Heart right ventricle (tissue), 12 donors: ENCODE measurements around the gene RGN. TPM values are rescaled to one million over a fixed set of nuclear protein-coding genes. Genes with fewer than 3 reads are reported as not detected.

Source experiments
- polyA plus RNA-seq, 2 donors: library from polyadenylated mRNA; stranded (reverse); fragments of 200-250 nt; gene quantifications; one replicate each; pipeline ENCODE4 v1.2.3, GENCODE V29; 2013
- total RNA-seq, 10 donors: library from RNA; stranded (reverse); fragmentation: NEBNext Ultra II Directional in 3 of 10; extraction: Animal tissue kit (Norgen Biotek cat#: 25700) in 3 of 10; gene quantifications; one replicate each; pipeline versions ENCODE4 v1.2.1 to v1.2.4, GENCODE V29; 2021 to 2023
- donor health status: ischemic (EF 13 %, LVEDD 7.1; RV severe dilation, severe dysfunction).
- donor health status: healthy with polysubstance abuse.
- donor health status: DM: no; HTN: yes; CAD: no.
- donor health status: DM: no; HTN: no; CAD: no.
- donor health status: ischemic (EF 25% LVEDD 6.9; RV normal size, moderate dysfunction).
- donor health status: ischemic (EF 25% LVEDD 5.7; RV mildly dilated, moderate dysfunction).
- donor health status: healthy.
- donor health status: nonischemic (EF 11% LVEDD 7.7; RV severe dilation, severe dysfunction).
- donor health status: DM: yes; HTN: yes; CAD: no.
- donor health status: PGD.
- donor health status: ischemic (EF 29% LVEDD 5.4; RV normal size, mild dysfunction).
- donor health status: nonischemic (EF 23%, LVEDD 6.1; RV moderate dilation, normal function).

Gene RGN
- total and polyA plus RNA-seq, 12 donors, result 2.1 to 29.2 (median 21.8) TPM

Other genes starting within 250 kb of the RGN start
- 1 to 10 TPM; 2.4 to 5.8 (median 2.9) TPM for gene RP2, start 241.4 kb upstream of the RGN start, total RNA-seq
- gene RP2, start 241.4 kb upstream of the RGN start, polyA plus RNA-seq, result 1 to 10 TPM; 2.2 to 3.2 TPM
- 1 to 10 TPM; 4.5 to 8.7 (median 6.4) TPM for gene JADE3, start 166.0 kb upstream of the RGN start, total RNA-seq
- 1 to 10 TPM; 1.6 to 1.9 TPM for gene JADE3, start 166.0 kb upstream of the RGN start, polyA plus RNA-seq
- 100 to 1,000 TPM; 149 to 217 (median 175) TPM for gene NDUFB11, start 66.3 kb downstream of the RGN start, total RNA-seq
- 100 to 1,000 TPM; 155 to 178 TPM for gene NDUFB11, start 66.3 kb downstream of the RGN start, polyA plus RNA-seq
- gene RBM10, start 66.8 kb downstream of the RGN start, total RNA-seq, result 10 to 100 TPM; 23.1 to 32.1 (median 26.4) TPM
- 10 to 100 TPM; 26.9 to 27.6 TPM for gene RBM10, start 66.8 kb downstream of the RGN start, polyA plus RNA-seq
- gene UBA1, start 115.4 kb downstream of the RGN start, total RNA-seq, result 100 to 1,000 TPM; 110 to 157 (median 128) TPM
- 10 to 100 TPM; 90.9 to 99.4 TPM for gene UBA1, start 115.4 kb downstream of the RGN start, polyA plus RNA-seq
- 100 to 1,000 TPM; 129 to 193 (median 147) TPM for gene CDK16, start 140.2 kb downstream of the RGN start, total RNA-seq
- 100 to 1,000 TPM; 110 to 124 TPM for gene CDK16, start 140.2 kb downstream of the RGN start, polyA plus RNA-seq
- gene USP11, start 154.6 kb downstream of the RGN start, total RNA-seq, result 10 to 100 TPM; 36.4 to 73.0 (median 58.6) TPM
- 10 to 100 TPM; 20.0 to 25.4 TPM for gene USP11, start 154.6 kb downstream of the RGN start, polyA plus RNA-seq